HPDE6-E6E7 (cell line): ENCODE data around the gene GOLIM4.

Experiments used
- DNase-seq: peaks from one replicate; pipeline ENCODE4 v3.0.0; 2011; ENCODE audit warnings: missing footprints; ENCODE audit errors: extremely low spot score

GOLIM4 gene

DNA sequence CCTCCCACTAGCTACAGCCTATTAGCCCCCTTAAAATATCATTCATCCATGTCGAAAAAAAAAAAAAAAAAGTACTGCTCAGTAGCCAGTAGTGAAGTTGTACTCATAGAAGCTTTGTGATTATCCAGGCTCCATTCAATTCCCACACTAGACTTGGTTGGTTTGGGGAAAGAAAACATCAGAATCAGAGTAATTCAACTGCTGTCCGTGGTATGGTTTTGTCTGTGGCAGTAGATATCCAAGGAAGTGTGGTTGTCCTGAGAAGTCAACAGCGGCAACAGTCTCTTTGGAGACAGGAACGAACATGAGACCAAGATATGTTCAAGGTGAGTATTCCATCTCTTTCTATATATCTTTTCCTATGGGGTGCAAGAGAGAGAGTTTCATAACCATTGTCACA is 99.2 kb downstream of the GOLIM4 start:
- no peak for DNase-seq

DNA sequence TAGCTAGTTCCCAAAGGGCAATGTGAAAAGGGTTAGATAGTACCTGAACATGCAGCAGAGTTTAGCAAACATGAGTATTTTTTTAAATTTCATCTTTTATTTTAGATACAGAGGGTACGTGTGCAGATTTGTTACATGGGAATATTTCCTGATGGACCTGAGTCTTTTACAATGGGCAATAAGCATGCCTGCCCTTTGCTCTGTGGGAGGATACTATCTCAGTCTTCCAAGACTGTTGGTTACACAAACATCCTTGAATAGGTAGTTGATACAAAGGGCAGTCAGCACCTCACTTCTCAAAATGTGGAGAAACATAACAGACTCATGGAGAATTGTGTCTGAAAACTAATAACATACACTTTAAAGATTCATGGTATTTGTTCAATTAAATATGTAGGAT is 103.3 kb downstream of the GOLIM4 start:
- no peak for DNase-seq

DNA sequence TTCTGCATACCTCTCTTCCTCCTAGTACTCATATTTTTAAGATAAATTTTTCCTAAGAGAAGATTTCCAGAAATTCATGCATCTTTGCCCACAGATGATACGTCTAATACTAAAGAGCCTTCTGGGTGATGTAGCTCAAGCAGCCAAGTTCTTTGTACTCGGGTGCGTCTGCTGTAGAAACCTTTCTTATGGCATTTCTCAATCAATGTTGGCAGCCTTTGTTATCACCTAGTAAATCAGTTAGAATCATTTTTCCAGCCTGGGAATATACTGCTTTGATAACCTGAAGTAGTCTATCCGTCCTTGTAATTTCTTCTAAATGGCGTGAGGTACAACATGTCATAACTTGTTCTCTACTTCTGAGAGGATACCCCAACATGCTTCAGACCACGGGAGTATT is 104.5 kb downstream of the GOLIM4 start:
- DNase-seq: no peak

DNA sequence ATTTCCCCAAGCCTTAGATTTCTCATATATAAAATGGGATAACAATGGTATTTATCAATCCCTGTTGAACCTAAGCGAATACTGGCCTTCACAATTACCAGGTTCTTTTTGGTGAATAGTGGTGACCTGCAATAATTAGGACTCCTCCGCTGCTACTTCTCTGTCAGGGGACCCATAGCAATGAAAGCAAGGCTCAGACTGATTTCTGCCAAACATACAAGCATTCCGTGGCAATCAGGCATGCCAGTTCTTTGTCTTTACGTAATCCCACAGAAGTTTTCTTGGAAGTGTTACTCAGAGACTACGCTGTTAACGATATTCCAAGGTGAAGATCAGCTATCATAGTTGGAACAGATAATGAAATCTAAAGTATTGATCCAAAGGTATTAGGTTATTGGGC is 105.7 kb downstream of the GOLIM4 start:
- DNase-seq: no peak

DNA sequence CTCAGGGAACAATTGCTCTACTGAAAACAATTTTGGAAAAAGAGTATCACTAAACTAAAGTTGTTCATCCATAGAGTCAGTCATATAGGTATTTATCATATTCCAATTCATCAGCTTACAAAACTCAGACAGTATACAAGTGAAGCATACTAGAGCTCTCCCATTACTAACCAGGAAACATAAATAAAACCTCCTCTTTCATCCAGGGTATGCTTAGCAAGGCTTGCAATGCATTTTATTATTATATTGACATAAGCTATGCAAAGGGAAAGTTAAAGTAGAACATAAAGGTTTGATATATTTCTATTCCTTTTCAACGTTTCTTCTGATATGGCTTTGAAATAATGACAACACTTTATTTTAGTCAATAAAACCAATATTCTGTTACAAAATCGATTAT is 106.7 kb downstream of the GOLIM4 start:
- no peak for DNase-seq

DNA sequence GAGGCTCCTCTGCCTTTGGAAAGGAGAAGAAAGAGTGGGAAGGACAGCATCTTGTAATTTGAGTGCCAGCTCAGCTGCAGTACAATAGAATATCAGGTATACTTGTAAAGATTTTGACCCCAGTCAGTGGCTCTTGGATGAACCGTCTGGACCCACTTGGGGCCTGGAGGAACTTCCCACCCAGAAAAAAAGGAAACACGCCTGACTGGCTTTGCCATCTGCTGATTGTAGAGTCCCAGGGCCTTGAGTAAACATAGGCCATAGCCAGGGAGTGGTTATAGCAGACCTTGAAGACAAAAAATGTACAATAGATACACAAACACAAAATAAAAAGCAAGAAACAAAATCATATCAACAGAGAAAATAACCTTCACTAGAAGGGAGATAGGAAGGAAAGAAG is 112.1 kb downstream of the GOLIM4 start:
- no peak for DNase-seq

DNA sequence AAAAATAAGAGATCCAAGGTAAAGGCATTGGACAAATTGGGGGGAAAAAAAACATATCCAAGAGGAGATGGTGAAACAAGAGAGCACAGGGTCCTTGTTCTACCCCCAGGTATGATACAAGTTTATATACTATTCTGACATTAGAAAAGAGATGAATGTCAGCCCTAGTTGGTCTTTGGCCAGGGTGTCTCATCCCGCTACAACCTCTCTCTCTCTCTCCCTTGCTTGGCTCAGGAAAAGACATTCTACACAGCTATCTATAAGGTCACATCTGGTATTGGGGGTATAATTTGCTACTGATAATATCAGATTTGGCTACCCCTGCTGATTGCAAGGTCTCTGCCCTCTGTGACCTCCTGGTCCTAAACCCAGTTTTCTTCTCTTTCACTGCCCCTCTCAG is 117.2 kb downstream of the GOLIM4 start:
- no peak for DNase-seq

DNA sequence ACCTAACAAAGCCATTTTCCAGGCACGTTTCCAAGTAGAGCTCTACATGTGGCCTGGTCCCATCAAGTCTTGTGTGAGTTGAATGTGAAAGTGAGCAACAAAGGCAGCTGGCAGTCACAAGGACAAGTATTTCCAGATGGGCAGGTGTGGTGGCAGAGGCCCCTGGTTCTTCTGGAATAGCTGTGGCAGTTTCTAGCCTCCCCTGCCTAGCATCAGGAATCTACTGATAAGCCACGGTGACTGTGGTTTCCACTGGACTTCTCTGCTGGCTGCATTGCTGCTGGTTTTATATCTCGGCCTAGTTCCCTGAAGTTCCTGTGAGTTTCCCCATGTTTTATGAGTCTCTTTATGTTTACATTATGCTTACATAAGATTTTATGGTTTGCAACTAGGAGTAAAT is 117.7 kb downstream of the GOLIM4 start:
- DNase-seq: no peak

DNA sequence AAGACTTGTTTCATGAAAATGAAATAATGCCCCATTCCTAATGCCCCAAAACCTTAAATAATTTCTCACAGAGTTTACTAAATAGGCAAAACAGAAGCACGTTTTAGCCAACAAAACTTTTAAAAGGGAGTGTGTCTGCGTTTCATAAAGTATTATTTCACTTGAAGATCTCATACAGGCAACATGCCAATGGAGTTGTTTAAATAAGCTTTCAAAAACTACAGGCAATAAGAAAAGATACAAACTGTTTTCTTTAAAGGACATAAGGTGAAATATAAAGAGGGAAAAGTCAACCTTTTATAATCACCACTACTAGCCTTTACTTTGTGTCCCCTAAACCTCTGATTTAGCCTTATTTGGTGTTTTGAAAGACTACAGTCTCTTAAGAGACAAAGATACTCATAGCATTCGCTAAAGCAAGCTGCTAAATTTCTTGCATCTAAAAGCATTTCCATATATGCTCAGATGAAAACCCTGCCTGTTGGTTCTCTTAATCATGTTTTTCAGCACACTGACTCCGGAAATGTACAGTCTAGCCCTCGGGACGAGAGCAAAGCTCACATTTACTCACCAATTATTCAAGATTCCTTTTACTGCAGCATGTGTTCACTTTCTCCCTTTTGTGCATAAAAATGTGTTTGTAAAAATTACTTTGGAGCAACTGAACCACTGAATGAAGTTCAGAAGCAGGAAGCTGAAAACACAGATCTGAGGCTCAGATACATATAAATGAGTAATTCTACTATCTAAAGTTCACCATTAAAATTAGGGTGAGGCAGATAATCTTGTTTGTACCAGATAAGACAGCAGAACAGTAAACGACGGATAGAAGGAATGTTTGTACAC is 119.0 kb downstream of the GOLIM4 start:
- DNase-seq: no peak

DNA sequence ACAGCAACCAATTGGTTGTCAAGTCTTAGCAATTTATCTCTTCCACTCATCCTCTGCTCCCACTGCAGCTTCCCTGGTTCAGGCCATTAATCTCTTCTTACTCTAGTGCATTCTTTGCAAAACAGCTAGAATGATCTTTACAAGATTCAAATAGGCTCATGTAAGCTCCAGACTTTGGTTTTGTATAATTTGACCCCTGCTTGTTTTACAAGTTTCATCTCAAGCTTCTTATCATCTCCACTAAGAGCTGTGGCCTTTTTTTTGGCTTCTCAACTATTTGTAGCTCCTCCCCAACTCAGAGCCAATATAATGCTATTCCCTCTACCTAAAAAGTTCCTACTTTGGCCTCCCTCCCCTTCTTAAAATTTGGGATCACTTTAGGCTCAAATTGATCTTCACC is 121.8 kb downstream of the GOLIM4 start:
- no peak for DNase-seq

DNA sequence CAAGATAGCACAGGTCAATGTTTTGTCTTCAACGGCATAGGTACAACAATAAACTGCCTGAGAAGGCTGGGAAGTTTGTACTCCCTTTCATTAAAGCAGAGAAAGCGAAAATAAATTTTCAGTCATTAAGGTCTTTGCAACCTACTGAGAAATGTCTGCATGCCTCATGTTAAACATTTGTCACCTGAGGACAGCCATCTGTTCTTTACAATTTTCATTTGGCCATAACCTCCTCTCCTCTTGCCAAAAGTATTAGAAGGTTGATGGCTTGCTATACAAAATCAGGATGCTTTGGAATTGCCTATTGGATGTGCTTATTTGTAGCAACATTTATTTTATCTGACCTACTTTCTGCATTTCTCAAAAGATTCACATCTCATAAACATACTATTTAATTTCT is 122.7 kb downstream of the GOLIM4 start:
- DNase-seq: no peak

DNA sequence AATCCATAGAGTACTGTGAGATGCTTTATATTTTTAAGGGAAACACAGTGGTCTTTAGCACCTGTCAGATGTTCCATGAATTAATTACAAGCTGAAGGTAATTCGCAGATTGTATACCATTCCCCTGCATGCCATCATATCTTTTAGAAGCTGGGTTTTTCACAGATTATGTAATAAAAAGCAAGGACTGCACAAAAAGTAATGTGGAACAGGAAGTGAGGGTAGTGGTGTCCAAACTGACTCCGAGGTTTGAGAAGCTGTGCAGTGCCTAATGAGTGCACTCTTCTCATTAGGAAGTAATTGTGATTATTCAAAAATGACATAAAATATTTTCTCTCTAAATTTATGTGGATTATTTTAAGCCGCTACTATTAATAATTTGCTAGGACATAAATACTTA is 123.2 kb downstream of the GOLIM4 start:
- DNase-seq: no peak

DNA sequence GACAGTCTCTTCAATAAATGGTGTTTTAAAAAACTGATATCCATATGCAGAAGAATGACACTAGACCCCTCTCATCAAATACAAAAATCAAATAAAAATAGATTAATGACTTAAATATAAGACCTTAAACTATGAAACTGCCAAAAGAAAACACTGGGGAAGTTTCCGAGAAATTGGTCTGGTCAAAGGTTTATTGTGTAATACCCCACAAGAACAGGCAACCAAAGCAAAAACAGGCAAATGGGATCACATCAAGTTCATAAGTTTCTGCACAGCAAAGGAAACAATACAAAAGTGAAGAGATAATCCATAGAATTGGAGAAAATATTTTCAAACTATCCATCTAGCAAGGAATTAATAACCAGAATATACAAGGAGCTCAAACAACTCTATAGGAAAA is 126.2 kb downstream of the GOLIM4 start:
- DNase-seq: no peak

DNA sequence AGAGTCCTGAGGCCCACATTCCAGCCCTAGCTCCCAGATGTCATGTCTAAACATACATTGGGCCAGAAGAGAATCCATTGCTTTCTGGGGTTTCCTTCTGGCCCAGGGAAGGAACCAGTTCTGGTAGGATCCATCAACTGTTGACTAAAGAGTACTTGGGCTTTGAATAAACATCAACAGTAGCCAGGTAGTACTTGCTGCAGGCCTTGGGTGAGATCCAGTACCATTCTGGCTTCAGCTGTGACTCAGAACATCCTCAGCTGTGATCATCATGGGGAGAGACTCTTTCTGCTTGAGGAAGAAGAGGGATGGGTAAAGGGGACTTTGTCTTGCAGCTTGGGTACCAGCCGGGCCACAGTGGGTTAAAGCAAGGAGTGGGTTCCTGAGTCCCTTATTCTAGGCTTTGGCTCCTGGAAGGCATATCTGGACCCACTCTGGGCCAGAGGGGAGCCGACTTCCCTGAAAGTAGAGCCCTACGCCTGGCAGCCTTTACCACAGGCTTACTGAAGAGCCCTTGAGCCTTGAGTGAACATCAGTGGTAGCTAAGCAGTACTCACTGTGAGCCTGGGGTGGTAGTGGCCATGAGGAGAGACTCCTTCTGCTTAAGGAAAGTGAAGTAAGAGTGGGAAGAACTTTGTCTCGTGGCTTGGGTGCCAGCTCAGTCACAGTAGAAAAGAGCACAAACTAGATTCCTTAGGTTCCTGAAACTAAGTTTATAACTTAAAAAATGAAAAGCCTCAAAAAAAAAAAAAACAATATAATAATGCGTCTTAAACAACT is 128.3 kb downstream of the GOLIM4 start:
- no peak for DNase-seq
